ENCODE data around the gene TMSB4X.

TMSB4X gene

DNA sequence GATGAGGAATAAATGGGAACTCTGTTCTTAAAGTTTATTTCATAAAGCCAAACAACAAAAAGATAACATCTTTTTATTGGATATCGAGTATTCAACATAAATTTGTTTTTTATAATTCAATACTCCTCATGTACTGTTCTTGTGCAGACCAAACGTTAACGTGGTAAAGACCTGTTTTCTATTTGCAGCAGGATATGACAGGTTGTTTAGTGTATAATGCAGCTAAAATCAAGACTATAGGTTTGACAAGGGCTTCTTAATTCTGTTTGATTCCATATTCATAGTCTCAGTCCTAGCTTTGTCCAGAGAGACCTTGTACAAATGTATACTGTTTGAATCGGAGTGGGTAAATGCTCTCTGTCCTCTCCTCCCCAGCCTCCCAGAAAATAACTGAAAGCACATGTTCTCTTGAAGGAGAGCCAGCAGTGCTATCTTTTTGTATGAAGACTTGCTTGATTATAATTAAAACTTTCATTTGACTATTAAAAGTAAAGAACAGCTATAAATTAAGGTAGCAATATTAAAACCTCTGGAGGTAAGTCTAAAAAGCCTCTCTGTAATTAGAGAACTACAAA lies 17.7 kb downstream of the TMSB4X start:
- DNase-seq (ENCODE audit: insufficient read length, low spot score) (no peak), FAIRE-seq (no peak)

DNA sequence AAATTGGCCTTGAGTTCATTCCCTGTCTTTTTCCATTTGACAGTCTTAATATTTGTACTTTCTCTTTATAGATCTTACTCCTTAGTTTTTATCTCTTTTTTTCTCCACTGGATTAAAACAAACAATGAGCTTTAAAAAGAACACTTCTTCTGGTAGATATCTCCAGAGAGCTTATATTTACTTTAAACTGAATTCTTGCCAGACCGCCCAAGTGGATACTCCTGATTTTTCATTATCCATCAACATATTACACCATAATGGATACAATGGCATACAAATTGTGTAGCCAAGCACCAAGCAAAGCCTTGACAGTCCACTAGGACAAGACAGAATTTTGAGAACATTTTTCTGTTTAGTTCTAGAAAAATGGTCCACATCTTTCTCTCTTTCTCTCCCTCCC lies 18.9 kb downstream of the TMSB4X start:
- no peak for FAIRE-seq

GRCh38 chrX:12994321-12994720 lies 19.4 kb downstream of the TMSB4X start:
- peak; percentile 87 for FAIRE-seq
- DNase-seq (ENCODE audit: insufficient read length, low spot score) = no peak

More for the DNA sequence above, 18.9 kb downstream of the TMSB4X start:
- DNase-seq (ENCODE audit: insufficient read length, low spot score) = no peak

GRCh38 chrX:12996934-12997435 lies 22.1 kb downstream of the TMSB4X start:
- FAIRE-seq = peak; percentile 96
- no peak for DNase-seq (ENCODE audit: insufficient read length, low spot score)

GRCh38 chrX:12997906-12998687 lies 23.2 kb downstream of the TMSB4X start:
- FAIRE-seq (peak; percentile 89), DNase-seq (ENCODE audit: insufficient read length, low spot score) (no peak)

GRCh38 chrX:12999422-12999821 lies 24.5 kb downstream of the TMSB4X start:
- FAIRE-seq (peak; percentile 99), DNase-seq (ENCODE audit: insufficient read length, low spot score) (no peak)

DNA sequence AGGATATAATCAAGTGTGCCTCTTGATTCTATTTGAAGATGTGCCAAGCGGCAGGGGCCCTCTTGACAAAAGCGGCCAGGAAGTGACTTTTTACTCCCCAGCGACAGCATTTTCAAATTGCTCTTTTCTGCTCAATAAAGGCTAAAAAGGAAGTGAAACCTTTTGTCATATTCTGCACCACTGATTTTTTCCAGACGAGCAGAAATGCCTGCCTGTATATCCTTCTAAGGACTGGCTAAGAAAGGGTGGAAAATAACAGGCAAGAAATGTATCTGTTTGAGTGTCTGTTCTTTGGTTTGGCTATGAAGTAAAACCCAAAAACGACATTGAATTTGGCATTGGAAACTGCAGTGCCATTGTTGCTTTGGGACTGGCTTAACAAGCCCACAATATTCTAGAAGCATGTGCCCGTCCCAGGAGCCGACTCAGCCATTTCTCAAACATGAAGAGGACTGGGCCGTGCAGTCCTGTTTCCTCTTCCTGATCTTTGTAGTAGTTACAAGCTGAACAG lies 25.4 kb downstream of the TMSB4X start:
- DNase-seq (ENCODE audit: insufficient read length, low spot score) (no peak), FAIRE-seq (no peak)

GRCh38 chrX:13001097-13001496 lies 26.2 kb downstream of the TMSB4X start:
- no peak for DNase-seq (ENCODE audit: insufficient read length, low spot score)

GRCh38 chrX:13001961-13002671 lies 27.2 kb downstream of the TMSB4X start:
- FAIRE-seq (peak; percentile 91), DNase-seq (ENCODE audit: insufficient read length, low spot score) (no peak)

More at GRCh38 chrX:13001097-13001496, 26.2 kb downstream of the TMSB4X start:
- FAIRE-seq = peak; percentile 33

- DNase-seq (ENCODE audit: insufficient read length, low spot score) = no peak
- FAIRE-seq = peak; percentile 97
Measured at GRCh38 chrX:13005661-13006473, 31.0 kb downstream of the TMSB4X start.

- FAIRE-seq = no peak
- DNase-seq (ENCODE audit: insufficient read length, low spot score) = no peak
Measured at GRCh38 chrX:13007519-13008188, 32.7 kb downstream of the TMSB4X start.

GRCh38 chrX:13008189-13008533 lies 33.3 kb downstream of the TMSB4X start:
- no peak for DNase-seq (ENCODE audit: insufficient read length, low spot score)
- peak; percentile 99 for FAIRE-seq

- FAIRE-seq (no peak), DNase-seq (ENCODE audit: insufficient read length, low spot score) (no peak)
Measured at GRCh38 chrX:13008851-13009250, 33.9 kb downstream of the TMSB4X start.

DNA sequence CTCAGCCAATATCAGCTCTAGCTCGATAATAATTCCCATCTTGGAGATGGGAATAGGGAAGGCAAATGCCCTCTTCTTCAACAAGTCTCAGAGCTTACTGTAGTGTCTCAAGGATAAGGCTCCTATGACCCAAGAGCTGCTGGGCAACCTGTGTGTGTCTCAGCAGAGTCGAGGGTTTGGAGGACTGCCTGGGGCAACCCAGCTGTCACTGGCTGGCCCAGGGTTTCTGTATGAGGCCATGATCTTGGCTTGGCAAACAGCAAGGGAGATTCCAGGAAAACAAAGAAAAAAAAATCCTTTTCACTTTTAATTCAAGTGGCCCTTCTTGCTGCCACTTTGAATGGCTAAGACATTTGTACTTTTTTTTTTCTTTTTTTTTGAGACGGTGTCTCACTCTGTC lies 34.4 kb downstream of the TMSB4X start:
- no peak for DNase-seq (ENCODE audit: insufficient read length, low spot score)
- peak; percentile 31 for FAIRE-seq

DNA sequence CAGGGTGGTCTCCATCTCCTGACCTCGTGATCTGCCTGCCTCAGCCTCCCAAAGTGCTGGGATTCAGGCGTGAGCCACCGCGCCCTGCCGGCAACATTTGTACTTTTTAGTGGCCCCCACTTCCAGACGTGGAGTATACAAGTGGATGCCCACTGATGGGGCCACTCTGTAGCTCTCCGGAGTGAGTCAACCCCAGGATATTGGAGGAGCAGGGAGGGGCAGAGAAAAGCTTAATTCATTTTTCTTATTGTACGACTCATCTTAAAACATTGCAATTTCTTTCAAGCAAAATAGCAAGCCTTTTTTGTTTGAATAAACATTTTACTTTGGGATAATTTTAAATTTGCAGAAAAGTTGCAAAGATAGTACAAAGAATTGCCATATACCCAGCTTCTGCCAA lies 34.9 kb downstream of the TMSB4X start:
- DNase-seq (ENCODE audit: insufficient read length, low spot score) = no peak
- FAIRE-seq = peak; percentile 70

DNA sequence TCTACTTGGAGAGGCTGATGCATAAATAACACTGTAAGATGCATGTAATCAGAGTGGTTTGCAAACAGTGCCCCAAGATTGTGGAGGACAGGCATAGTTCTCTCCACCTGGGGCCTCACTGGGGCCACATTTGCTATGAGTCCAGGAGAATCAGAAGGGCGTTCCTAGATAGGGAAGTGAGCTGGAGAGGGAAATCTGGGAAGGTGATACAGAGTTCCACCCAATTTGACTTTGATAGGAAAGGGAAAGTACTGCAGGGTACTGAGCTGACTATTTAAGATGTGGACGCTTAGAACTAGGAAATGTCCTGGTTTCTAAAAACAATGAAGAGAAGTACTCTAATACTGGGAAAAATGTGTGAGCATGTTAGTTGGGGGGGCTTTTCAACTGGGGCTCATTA lies 35.6 kb downstream of the TMSB4X start:
- DNase-seq (ENCODE audit: insufficient read length, low spot score) (no peak), FAIRE-seq (peak; percentile 75)

GRCh38 chrX:13013363-13014110 lies 38.6 kb downstream of the TMSB4X start:
- FAIRE-seq = peak; percentile 97
- no peak for DNase-seq (ENCODE audit: insufficient read length, low spot score)

- DNase-seq (ENCODE audit: insufficient read length, low spot score) = no peak
- no peak for FAIRE-seq
Measured at GRCh38 chrX:13014111-13015096, 39.5 kb downstream of the TMSB4X start.

Measured in GM19239 (cell line).